ENCODE data around the gene HS2ST1. TPM values are rescaled to one million over a fixed set of nuclear protein-coding genes. Genes with fewer than 3 reads are reported as not detected.
A peak's percentile ranks its signal among the peaks of the same experiment; 100 is the strongest.

Gene HS2ST1
- total and polyA plus RNA-seq, 4 donors = 4.1 to 45.3 (median 16.3) TPM

GRCh38 chr1:86868477-86868876 is 46.0 kb upstream of the HS2ST1 start:
- no peaks in the 10 kb centered on the region for H3K4me1 ChIP-seq (ENCODE audit: control insufficient read depth in 5 of 5, insufficient read depth in 5 of 5, low read length in 5 of 5)
- ATAC-seq (ENCODE audit: insufficient read depth, low FRiP score) (no peak), DNase-seq (no peak)
- no peaks in the 10 kb centered on the region for H3K9me3 ChIP-seq (ENCODE audit: control insufficient read depth in 4 of 4, insufficient read depth in 3 of 4, low read length in 3 of 4)
- TF ChIP-seq CTCF (IDR thresholded peaks at IDR 0.05; ENCODE audit: control extremely low read depth, extremely low read depth) = no peak
- no peaks in the 10 kb centered on the region for H3K27me3 ChIP-seq (ENCODE audit: control insufficient read depth in 3 of 3, insufficient read depth in 3 of 3, low read length in 2 of 3)
- H3K4me3 ChIP-seq = no peak overlapping the region
- H3K36me3 ChIP-seq (ENCODE audit: control insufficient read depth in 4 of 4, insufficient read depth in 4 of 4, low read length in 4 of 4) = no peaks in the 10 kb centered on the region
- no peak overlapping the region for H3K27ac ChIP-seq (ENCODE audit: low read depth in 1 of 2, low read length in 1 of 2)
- H3K9ac ChIP-seq (ENCODE audit: insufficient read depth in 1 of 2, low read length in 2 of 2) = no peak overlapping the region
- 93 to 100% methylated on average over 1 of the region's 1 CpG for WGBS, 2 donors

- no peaks in the 10 kb centered on the region for H3K4me1 ChIP-seq (ENCODE audit: control insufficient read depth in 5 of 5, insufficient read depth in 5 of 5, low read length in 5 of 5)
- WGBS, 2 donors = 77 to 82% methylated on average over 3 of the region's 3 CpGs
- no peak for TF ChIP-seq CTCF (IDR thresholded peaks at IDR 0.05; ENCODE audit: control extremely low read depth, extremely low read depth)
- H3K9me3 ChIP-seq (ENCODE audit: control insufficient read depth in 4 of 4, insufficient read depth in 3 of 4, low read length in 3 of 4) = no peaks in the 10 kb centered on the region
- no peak overlapping the region for H3K27ac ChIP-seq (ENCODE audit: low read depth in 1 of 2, low read length in 1 of 2)
- H3K9ac ChIP-seq (ENCODE audit: insufficient read depth in 1 of 2, low read length in 2 of 2) = no peak overlapping the region
- ATAC-seq (ENCODE audit: insufficient read depth, low FRiP score) (no peak), DNase-seq (no peak)
- H3K36me3 ChIP-seq (ENCODE audit: control insufficient read depth in 4 of 4, insufficient read depth in 4 of 4, low read length in 4 of 4) = no peaks in the 10 kb centered on the region
- H3K27me3 ChIP-seq (ENCODE audit: control insufficient read depth in 3 of 3, insufficient read depth in 3 of 3, low read length in 2 of 3) = no peaks in the 10 kb centered on the region
- no peak overlapping the region for H3K4me3 ChIP-seq
These were observed 43.4 kb upstream of the HS2ST1 start for GRCh38 chr1:86871001-86871400.

- TF ChIP-seq CTCF (IDR thresholded peaks at IDR 0.05; ENCODE audit: control extremely low read depth, extremely low read depth) = no peak
- Histone ChIP-seq H3K9me3 (ENCODE audit: control insufficient read depth in 4 of 4, insufficient read depth in 3 of 4, low read length in 3 of 4) (no peaks in the 10 kb centered on the region), H3K4me3 (no peak overlapping the region), H3K27me3 (ENCODE audit: control insufficient read depth in 3 of 3, insufficient read depth in 3 of 3, low read length in 2 of 3) (no peaks in the 10 kb centered on the region), H3K27ac (ENCODE audit: low read depth in 1 of 2, low read length in 1 of 2) (no peak overlapping the region), H3K4me1 (ENCODE audit: control insufficient read depth in 5 of 5, insufficient read depth in 5 of 5, low read length in 5 of 5) (no peaks in the 10 kb centered on the region), H3K36me3 (ENCODE audit: control insufficient read depth in 4 of 4, insufficient read depth in 4 of 4, low read length in 4 of 4) (peaks cover 0 to 3% (median under 1%) of the 10 kb centered on the region in 4 donors), H3K9ac (ENCODE audit: insufficient read depth in 1 of 2, low read length in 2 of 2) (no peak overlapping the region)
- DNase-seq (peak in 2 of 3 donors; percentile 64 to 76), ATAC-seq (ENCODE audit: insufficient read depth, low FRiP score) (no peak)
- WGBS, 2 donors = 90 to 95% methylated on average over 8 of the region's 8 CpGs
These were observed 42.3 kb upstream of the HS2ST1 start for GRCh38 chr1:86872086-86872485.

GRCh38 chr1:86875722-86876121 is 38.7 kb upstream of the HS2ST1 start:
- no peaks in the 10 kb centered on the region for H3K4me1 ChIP-seq (ENCODE audit: control insufficient read depth in 5 of 5, insufficient read depth in 5 of 5, low read length in 5 of 5)
- no peak overlapping the region for H3K9ac ChIP-seq (ENCODE audit: insufficient read depth in 1 of 2, low read length in 2 of 2)
- no peak overlapping the region for H3K27ac ChIP-seq (ENCODE audit: low read depth in 1 of 2, low read length in 1 of 2)
- H3K9me3 ChIP-seq (ENCODE audit: control insufficient read depth in 4 of 4, insufficient read depth in 3 of 4, low read length in 3 of 4) = no peaks in the 10 kb centered on the region
- TF ChIP-seq CTCF (IDR thresholded peaks at IDR 0.05; ENCODE audit: control extremely low read depth, extremely low read depth) = no peak
- WGBS, 2 donors = 96 to 100% methylated on average over 1 of the region's 1 CpG
- peaks cover 0 to 6% (median 3%) of the 10 kb centered on the region in 4 donors for H3K36me3 ChIP-seq (ENCODE audit: control insufficient read depth in 4 of 4, insufficient read depth in 4 of 4, low read length in 4 of 4)
- DNase-seq (no peak), ATAC-seq (ENCODE audit: insufficient read depth, low FRiP score) (no peak)
- H3K27me3 ChIP-seq (ENCODE audit: control insufficient read depth in 3 of 3, insufficient read depth in 3 of 3, low read length in 2 of 3) = no peaks in the 10 kb centered on the region
- no peak overlapping the region for H3K4me3 ChIP-seq

Measured in lung (tissue), 12 donors.